ENCODE data around the gene C11orf54.

DNA sequence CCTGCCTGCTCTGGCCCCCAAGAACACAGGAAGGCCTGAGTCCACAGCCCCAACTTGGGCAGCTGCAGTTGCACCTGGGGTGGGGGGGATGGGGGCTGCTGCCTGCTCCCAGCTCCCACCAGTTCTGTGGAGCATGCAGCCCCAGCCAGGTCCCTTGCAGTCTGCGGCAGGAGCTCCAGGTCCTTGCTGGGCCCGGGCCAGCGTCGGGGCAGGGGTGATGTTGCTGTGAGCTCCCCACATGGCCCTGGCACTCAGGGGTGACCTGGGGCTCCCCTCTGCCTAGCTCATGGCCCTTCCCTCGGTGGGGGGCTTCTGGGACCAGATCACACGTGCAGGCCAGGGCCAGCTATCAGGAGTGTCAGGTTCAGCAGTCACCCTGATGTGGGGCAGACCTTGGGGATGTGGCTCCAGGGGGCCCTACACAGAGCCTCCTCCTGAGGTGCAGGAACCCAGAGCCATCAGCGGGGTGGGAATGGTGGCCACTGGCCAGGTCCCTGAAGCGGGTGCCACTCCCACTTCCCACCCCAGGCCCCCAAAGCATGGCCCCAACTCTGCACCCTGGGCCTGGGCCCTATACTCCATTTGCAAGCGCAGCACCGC is 32.2 kb downstream of the C11orf54 start:
- TF ChIP-seq CTCF (IDR thresholded peaks at IDR 0.05) (no peak), POLR2A (IDR thresholded peaks at IDR 0.05) (no peak)
